Heart left ventricle (tissue), 16 donors: Measurements from ENCODE around the gene HMCN2. TPM values are rescaled to one million over a fixed set of nuclear protein-coding genes. Genes with fewer than 3 reads are reported as not detected.

Source experiments
- ATAC-seq, 4 donors: fragments of 200-7000 bp; cut with Tn5 transposase; one replicate each; pipeline ENCODE4 v1.9.1; 2020 to 2022; ENCODE audit warnings: moderate library complexity in 4 of 4, mild to moderate bottlenecking in 3 of 4, moderate number of reproducible peaks in 1 of 4
- DNase-seq, 5 donors: peaks; one replicate each; pipeline ENCODE4 v3.0.0-alpha.2; 2020
- H3K27ac ChIP-seq, 12 donors: fragments of 200-600 bp; sonication (generic) in 4 of 12; one replicate each; pipeline versions ENCODE4 v1.5.0 to v1.8.0; 2016 to 2022; ENCODE audit warnings: mild to moderate bottlenecking in 2 of 12
- H3K27me3 ChIP-seq, 9 donors: fragments of 200-600 bp; sonication (generic) in 2 of 9; one replicate each; pipeline versions ENCODE4 v1.5.1 to v1.8.0; 2016 to 2022; ENCODE audit warnings: mild to moderate bottlenecking in 3 of 9
- H3K36me3 ChIP-seq, 9 donors: fragments of 200-600 bp; sonication (generic) in 2 of 9; one replicate each; pipeline versions ENCODE4 v1.5.0 to v1.8.0; 2018 to 2022; ENCODE audit warnings: mild to moderate bottlenecking in 2 of 9
- H3K4me1 ChIP-seq, 12 donors: fragments of 200-600 bp; sonication (generic) in 4 of 12; one replicate each; pipeline versions ENCODE4 v1.5.0 to v1.8.0; 2016 to 2022; ENCODE audit warnings: mild to moderate bottlenecking in 3 of 12
- H3K4me3 ChIP-seq, 12 donors: fragments of 200-600 bp; sonication (generic) in 4 of 12; one replicate each; pipeline versions ENCODE4 v1.5.0 to v1.8.0; 2017 to 2022; ENCODE audit warnings: mild to moderate bottlenecking in 9 of 12, moderate library complexity in 4 of 12
- H3K9me3 ChIP-seq, 12 donors: fragments of 200-600 bp; sonication (generic) in 4 of 12; one replicate each; pipeline versions ENCODE4 v1.5.0 to v1.8.0; 2016 to 2022; ENCODE audit warnings: mild to moderate bottlenecking in 1 of 12
- POLR2A ChIP-seq, 2 donors: fragments of 450-650 bp; IDR thresholded peaks; one replicate each; pipeline ENCODE4 v1.6.1; 2017; ENCODE audit warnings: antibody characterized with exemption in 2 of 2, mild to moderate bottlenecking in 2 of 2, moderate library complexity in 2 of 2
- WGBS, 4 donors: extraction: QIAGEN DNeasy Blood & Tissue Kit in 2 of 4; methylation state at CpG; one replicate each; pipeline versions ENCODE4 v1.1.5 to v1.1.7; 2013 to 2018; 5-methylcytosine and 5-hydroxymethylcytosine counted together
- intact Hi-C, 10 donors: fragments of 100-400 bp; cut with DNase I; formaldehyde crosslinking; loops; one replicate each; pipeline versions ENCODE4 v1.11.1 to v1.14.2; 2022
- polyA plus RNA-seq, 2 donors: library from polyadenylated mRNA; stranded (reverse); fragments of 200-250 nt; gene quantifications; one replicate each; pipeline ENCODE4 v1.2.3, GENCODE V29; 2013
- total RNA-seq, 9 donors: library from RNA; depleted of rRNA in 2 of 9; stranded (reverse); fragments of >200 nt in 2 of 9; fragmentation: NEBNext Ultra II Directional in 3 of 9; extraction: Animal tissue kit (Norgen Biotek cat#: 25700) in 3 of 9; gene quantifications; one replicate each; pipeline versions ENCODE4 v1.1.0 to v1.2.4, GENCODE V29; 2016 to 2023
- TF ChIP-seq, protein P1 (sequence below), 12 donors: fragments of 200-600 bp; sonication (generic) in 4 of 12; IDR thresholded peaks; one replicate each; pipeline versions ENCODE4 v1.5.0 to v1.8.0; 2018 to 2022; ENCODE audit warnings: antibody characterized with exemption in 12 of 12, mild to moderate bottlenecking in 5 of 12
- donor health status: ischemic (EF 13 %, LVEDD 7.1; RV severe dilation, severe dysfunction).
- donor health status: healthy with polysubstance abuse.
- donor health status: DM: no; HTN: yes; CAD: no.
- donor health status: DM: no; HTN: no; CAD: no.
- donor health status: ischemic (EF 25% LVEDD 6.9; RV normal size, moderate dysfunction).
- donor health status: ischemic (EF 25% LVEDD 5.7; RV mildly dilated, moderate dysfunction).
- donor health status: healthy.
- donor health status: DM: yes; HTN: yes; CAD: no.
- donor health status: ischemic (EF 35%, LVEDD 5.7; RV mildly dilated, moderate dysfunction).
- donor health status: nonischemic (EF 11% LVEDD 7.7; RV severe dilation, severe dysfunction).
- donor health status: DM: yes; HTN: yes; CAD: no.
- donor health status: PGD.
- donor health status: ischemic (EF 29% LVEDD 5.4; RV normal size, mild dysfunction).
- donor health status: nonischemic (EF 23%, LVEDD 6.1; RV moderate dilation, normal function).

Gene HMCN2
- total and polyA plus RNA-seq, 11 donors, result 2.3 to 10.4 (median 4.3) TPM

- Histone ChIP-seq H3K4me1 (no peaks in the 10 kb centered on the region), H3K36me3 (peaks cover 0 to 8% (median 0%) of the 10 kb centered on the region in 9 donors), H3K27me3 (no peaks in the 10 kb centered on the region), H3K27ac (no peak overlapping the region), H3K4me3 (no peak overlapping the region), H3K9me3 (no peaks in the 10 kb centered on the region)
- DNase-seq (no peak), ATAC-seq (no peak)
- 80 to 94% (median 87%) methylated on average over 6 to 11 of the region's 11 CpGs for WGBS, 4 donors
- no peak for TF ChIP-seq POLR2A (IDR thresholded peaks at IDR 0.05)
- TF ChIP-seq, protein P1, sequence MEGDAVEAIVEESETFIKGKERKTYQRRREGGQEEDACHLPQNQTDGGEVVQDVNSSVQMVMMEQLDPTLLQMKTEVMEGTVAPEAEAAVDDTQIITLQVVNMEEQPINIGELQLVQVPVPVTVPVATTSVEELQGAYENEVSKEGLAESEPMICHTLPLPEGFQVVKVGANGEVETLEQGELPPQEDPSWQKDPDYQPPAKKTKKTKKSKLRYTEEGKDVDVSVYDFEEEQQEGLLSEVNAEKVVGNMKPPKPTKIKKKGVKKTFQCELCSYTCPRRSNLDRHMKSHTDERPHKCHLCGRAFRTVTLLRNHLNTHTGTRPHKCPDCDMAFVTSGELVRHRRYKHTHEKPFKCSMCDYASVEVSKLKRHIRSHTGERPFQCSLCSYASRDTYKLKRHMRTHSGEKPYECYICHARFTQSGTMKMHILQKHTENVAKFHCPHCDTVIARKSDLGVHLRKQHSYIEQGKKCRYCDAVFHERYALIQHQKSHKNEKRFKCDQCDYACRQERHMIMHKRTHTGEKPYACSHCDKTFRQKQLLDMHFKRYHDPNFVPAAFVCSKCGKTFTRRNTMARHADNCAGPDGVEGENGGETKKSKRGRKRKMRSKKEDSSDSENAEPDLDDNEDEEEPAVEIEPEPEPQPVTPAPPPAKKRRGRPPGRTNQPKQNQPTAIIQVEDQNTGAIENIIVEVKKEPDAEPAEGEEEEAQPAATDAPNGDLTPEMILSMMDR (IDR thresholded peaks at IDR 0.05), result no peak
- intact Hi-C loops, result no loop called here
Measured at GRCh38 chr9:130385257-130385656, 119.7 kb downstream of the HMCN2 start.

GRCh38 chr9:130387398-130387797, 121.8 kb downstream of the HMCN2 start:
- ATAC-seq (no peak), DNase-seq (no peak)
- Histone ChIP-seq H3K4me3 (no peak overlapping the region), H3K9me3 (no peaks in the 10 kb centered on the region), H3K4me1 (no peaks in the 10 kb centered on the region), H3K36me3 (peaks cover 0 to 8% (median 0%) of the 10 kb centered on the region in 9 donors), H3K27me3 (no peaks in the 10 kb centered on the region), H3K27ac (no peak overlapping the region)
- 82 to 86% (median 83%) methylated on average over 8 of the region's 8 CpGs for WGBS, 4 donors
- TF ChIP-seq POLR2A (IDR thresholded peaks at IDR 0.05), result no peak
- TF ChIP-seq, protein P1 (IDR thresholded peaks at IDR 0.05), result no peak
- intact Hi-C loops, result no loop called here

- TF ChIP-seq, protein P1 (IDR thresholded peaks at IDR 0.05), result no peak
- TF ChIP-seq POLR2A (IDR thresholded peaks at IDR 0.05), result no peak
- no peak for DNase-seq
- Histone ChIP-seq H3K27me3 (no peaks in the 10 kb centered on the region), H3K36me3 (peaks cover 0 to 8% (median 0%) of the 10 kb centered on the region in 9 donors), H3K4me1 (no peaks in the 10 kb centered on the region), H3K27ac (no peak overlapping the region), H3K4me3 (no peak overlapping the region), H3K9me3 (no peaks in the 10 kb centered on the region)
- no peak for ATAC-seq
- intact Hi-C loops, result no loop called here
- WGBS, 4 donors, result 81 to 92% (median 90%) methylated on average over 4 of the region's 4 CpGs
Measured at GRCh38 chr9:130387905-130388304, 122.3 kb downstream of the HMCN2 start.

DNA sequence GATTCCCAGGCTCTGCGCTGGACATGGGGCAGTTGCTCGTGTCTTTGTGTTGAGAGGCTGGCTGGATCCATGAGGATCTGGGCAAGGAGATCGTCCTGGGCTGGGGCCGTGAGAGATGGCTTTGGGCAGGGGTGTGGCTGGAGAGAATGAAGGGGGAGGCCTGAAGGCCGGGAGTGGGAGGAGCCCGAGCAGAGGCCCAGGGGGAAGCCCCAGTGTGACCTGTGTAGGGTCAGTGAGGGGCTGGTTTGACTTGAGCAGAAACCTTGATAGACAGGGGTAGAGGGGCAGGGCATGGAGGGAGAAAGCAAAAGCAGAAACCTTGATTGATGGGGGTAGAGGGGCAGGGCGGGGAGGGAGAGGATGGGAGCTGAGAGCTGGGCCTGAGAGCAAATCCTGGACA, 124.8 kb downstream of the HMCN2 start:
- Histone ChIP-seq H3K9me3 (no peaks in the 10 kb centered on the region), H3K36me3 (peaks cover 0 to 16% (median 0%) of the 10 kb centered on the region in 9 donors), H3K27ac (no peak overlapping the region), H3K4me1 (no peaks in the 10 kb centered on the region), H3K4me3 (no peak overlapping the region), H3K27me3 (no peaks in the 10 kb centered on the region)
- ATAC-seq (no peak), DNase-seq (no peak)
- WGBS, 4 donors, result 60 to 68% (median 66%) methylated on average over 7 of the region's 7 CpGs
- TF ChIP-seq, protein P1 (IDR thresholded peaks at IDR 0.05), result no peak
- no peak for TF ChIP-seq POLR2A (IDR thresholded peaks at IDR 0.05)
- intact Hi-C loops, result no loop called here
